ENCODE data around the gene FOXO3. TPM values are rescaled to one million over a fixed set of nuclear protein-coding genes. Genes with fewer than 3 reads are reported as not detected.

The FOXO3 gene
- total RNA-seq = 16.8 TPM in 2 replicates

DNA sequence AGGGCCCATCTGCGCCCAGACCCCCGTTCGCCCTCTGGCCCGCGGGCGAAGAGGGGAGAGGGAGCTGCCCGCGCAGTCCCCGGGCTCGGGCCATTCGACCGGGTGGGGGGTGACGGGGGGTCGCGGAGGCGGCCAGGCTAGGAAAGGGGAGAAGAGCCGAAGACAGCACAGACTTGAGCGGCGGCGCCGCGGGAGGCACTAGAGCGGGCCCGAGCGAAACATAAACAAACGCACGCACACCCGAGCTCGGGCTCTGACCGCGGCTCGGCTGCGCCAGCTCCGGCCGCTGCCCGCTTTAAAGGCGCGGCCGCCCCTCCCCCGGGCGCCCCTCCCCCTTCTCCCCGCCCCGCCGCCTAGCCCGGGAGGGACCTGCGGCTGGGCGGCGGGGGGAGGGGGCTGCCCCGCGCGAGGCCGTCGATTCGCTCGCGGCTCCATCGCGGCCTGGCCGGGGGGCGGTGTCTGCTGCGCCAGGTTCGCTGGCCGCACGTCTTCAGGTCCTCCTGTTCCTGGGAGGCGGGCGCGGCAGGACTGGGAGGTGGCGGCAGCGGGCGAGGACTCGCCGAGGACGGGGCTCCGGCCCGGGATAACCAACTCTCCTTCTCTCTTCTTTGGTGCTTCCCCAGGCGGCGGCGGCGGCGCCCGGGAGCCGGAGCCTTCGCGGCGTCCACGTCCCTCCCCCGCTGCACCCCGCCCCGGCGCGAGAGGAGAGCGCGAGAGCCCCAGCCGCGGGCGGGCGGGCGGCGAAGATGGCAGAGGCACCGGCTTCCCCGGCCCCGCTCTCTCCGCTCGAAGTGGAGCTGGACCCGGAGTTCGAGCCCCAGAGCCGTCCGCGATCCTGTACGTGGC is at the start of gene FOXO3:
TSS of gene FOXO3 (plus strand) at position 455 of the 846 bp plus-strand sequence. CDS start at position 747, 292 bp downstream.
- peak within 1 kb of the TSS; percentile 82 for H3K4me3 ChIP-seq (ENCODE audit: low read depth, low read length)
- no peak for TF ChIP-seq CTCF (conservative IDR thresholded peaks at IDR 0.05; ENCODE audit: low read depth, low read length)
- DNase-seq (ENCODE audit: low read depth) = no peak

GRCh38 chr6:108518714-108519576 is 41.8 kb upstream of the FOXO3 start:
- H3K4me3 ChIP-seq (ENCODE audit: low read depth, low read length) = no peak overlapping the region
- DNase-seq (ENCODE audit: low read depth) = no peak
- peak; percentile 66 for TF ChIP-seq CTCF (conservative IDR thresholded peaks at IDR 0.05; ENCODE audit: low read depth, low read length)

- H3K4me3 ChIP-seq (ENCODE audit: low read depth, low read length) = no peak overlapping the region
- no peak for DNase-seq (ENCODE audit: low read depth)
- TF ChIP-seq CTCF (conservative IDR thresholded peaks at IDR 0.05; ENCODE audit: low read depth, low read length) = no peak
Observed at GRCh38 chr6:108521616-108522107, 39.1 kb upstream of the FOXO3 start.

GRCh38 chr6:108523697-108524096 is 37.0 kb upstream of the FOXO3 start:
- no peak for DNase-seq (ENCODE audit: low read depth)
- no peak for TF ChIP-seq CTCF (conservative IDR thresholded peaks at IDR 0.05; ENCODE audit: low read depth, low read length)
- H3K4me3 ChIP-seq (ENCODE audit: low read depth, low read length) = no peak overlapping the region

DNA sequence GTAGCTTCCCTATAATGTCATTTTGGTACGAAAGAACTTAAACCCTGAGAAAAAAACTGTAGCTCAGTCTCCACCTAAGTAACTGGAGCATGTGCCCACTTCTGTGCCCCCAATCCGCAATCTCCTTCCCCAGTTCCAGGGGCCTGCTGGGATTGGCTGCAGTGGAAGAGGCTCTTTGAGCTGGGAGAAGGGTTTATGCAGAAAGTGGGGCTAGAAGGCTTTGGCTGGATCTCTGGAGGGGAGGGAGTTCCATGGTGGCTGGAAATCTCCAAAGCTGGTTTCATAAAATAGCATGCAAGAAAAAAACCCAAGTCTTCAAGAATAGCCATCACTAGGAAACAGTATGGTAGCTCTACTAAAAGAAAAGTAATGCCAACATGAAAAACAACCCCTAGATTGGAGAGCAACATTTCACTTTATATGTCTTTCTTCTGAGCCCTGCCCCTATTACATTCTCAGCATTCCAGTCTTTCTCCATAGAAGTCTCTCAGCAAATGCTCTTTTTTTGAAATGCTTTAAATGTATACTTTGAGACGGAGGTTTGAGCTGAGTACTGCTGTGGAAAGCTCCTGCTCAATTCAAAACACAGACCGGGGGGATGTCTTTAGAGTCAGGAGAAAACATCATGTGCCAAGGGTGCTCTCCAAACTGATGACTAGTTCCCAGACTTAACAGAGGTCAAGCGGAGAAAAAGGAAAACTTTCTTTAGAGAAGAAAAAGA is 36.0 kb upstream of the FOXO3 start:
- TF ChIP-seq CTCF (conservative IDR thresholded peaks at IDR 0.05; ENCODE audit: low read depth, low read length) = no peak
- no peak overlapping the region for H3K4me3 ChIP-seq (ENCODE audit: low read depth, low read length)
- DNase-seq (ENCODE audit: low read depth) = no peak

DNA sequence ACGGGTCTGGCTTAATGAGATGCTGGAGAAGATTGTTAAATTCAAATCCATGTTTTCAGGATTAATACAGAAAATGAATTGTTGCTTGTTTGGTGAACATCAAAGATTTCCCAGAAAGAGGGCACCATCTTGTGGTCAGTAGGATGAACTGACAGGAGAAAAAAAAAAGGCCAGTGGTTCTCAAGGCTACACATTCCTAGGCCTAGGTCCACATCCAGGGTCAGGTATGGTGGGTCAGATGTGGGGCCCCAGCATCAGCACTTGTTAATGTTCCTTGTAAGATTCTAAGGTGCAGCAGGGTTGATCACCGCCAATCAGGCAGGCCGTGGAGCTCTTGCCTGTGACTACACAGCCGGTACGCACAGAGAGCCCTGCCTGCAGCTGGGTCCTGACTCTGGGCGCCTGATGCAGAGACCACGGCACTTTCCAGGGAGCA is 34.0 kb upstream of the FOXO3 start:
- H3K4me3 ChIP-seq (ENCODE audit: low read depth, low read length) = no peak overlapping the region
- DNase-seq (ENCODE audit: low read depth) = no peak
- TF ChIP-seq CTCF (conservative IDR thresholded peaks at IDR 0.05; ENCODE audit: low read depth, low read length) = peak; percentile 82
